ENCODE measurements around the gene C1QTNF9.

The C1QTNF9 gene

DNA sequence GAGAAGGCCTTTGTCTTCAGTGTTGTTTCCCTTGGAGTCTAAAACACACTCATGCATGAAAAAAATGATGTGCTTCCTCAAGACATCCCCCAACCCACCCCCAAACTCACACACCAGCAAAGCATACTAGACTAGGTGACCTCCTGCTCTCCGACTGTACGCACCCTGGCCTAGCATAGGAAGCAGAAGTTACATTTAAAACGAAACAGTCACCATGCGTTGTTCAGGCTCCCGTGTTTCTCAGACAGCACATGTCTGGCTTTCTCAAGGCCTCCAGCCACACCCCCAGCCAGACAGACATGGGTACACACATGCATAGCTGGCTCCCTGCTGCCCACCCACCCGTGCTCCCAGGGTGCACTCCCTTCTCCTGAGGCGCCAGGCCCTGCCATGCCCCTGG, 28.7 kb upstream of the C1QTNF9 start:
- intact Hi-C loops (cut with DNase I), result no loop called here
- DNase-seq, result peak in 21 of 42 donors; percentile 27 to 70 (median 48)

DNA sequence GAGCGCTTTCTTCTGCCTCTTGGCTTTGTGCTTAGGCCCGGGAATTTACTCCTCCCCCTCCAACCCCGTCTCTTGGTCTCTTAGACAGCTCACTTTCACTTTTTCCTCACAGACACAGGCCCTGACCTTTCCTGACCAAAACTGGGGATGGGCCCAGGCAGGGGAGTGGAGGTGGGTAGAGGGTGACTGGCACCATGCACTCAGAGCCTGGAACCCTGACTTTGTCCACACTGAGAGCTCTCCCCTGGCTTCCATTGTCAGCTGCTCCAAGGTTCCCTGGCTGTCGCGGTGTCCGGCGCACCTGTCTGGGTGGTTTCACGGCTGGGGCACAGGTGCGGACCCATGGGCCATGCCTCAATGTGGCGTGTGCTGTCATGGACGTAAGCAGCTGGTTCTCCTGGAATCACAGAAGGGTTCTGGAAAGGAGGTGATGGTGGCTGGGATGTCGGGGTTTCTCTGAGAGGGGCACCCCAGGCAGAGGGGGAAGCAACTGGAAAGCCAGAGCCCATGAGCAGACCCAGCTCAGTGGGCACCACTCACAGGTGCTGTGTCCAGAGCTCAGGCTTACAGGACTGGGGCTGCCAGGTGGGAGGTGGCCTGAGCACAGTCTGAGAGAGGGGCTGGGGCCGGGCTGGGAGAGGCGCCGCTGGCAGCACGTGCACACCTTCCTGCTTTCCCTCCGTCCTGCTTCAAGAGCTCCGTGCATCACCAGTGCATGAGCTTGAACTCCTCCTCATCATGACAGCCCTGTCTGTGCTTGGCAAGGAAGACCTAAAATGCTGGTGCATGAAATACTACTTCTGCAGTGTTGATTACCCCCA, 28.0 kb upstream of the C1QTNF9 start:
- no peak for DNase-seq
- intact Hi-C loops (cut with DNase I), result no loop called here

DNA sequence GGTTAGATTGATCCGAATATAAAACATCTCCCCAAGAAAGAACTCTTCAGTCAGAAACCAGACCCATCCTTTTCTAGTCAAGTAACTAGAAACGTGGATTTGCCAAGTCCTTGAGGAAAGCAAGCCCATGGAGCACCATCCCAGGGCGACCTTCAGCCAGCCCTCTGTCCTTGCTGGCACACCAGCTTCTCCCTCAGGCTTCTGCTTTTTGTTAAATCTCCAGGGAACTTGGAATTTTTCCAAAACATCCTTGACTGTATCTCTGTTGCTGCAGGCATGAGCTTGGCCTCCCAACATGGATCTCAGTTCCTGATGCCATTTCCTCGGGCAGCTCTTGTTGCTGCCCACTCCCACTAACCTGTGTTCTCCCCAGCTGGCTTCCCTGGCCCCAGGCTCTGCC, 27.1 kb upstream of the C1QTNF9 start:
- intact Hi-C loops (cut with DNase I), result no loop called here
- no peak for DNase-seq

DNA sequence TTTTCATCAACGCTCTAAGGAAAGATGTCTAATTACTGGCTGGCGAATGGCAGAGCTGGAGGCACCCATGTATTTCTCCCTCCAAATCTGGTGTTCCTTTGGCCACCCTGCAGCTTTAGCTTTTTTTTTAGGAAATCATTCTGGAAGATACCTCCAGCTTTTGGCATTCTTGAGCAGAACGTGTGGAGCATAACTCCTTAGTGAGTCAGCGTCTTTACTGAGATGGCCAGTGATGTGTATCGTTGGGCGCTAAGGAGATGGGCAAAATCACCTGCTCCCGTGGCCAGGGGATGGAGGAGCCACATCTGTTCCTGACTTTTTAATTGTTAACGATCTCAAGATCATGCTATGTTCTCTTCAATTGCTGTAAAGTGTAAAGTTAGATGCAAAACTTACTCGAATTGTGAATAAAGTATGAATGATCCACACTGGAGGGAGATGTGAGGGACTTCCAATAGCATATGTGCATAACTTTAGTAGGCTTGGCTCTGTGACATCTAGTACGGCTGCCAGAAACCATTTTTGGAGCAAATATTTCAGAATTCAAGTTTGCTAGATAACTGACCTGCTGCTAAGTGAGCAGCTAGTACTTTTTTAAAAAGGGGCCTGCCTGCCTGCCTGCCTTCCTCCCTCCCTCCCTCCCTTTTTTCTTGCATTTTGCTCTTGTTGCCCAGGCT, 24.4 kb upstream of the C1QTNF9 start:
- DNase-seq, result no peak
- intact Hi-C loops (cut with DNase I), result no loop called here

DNA sequence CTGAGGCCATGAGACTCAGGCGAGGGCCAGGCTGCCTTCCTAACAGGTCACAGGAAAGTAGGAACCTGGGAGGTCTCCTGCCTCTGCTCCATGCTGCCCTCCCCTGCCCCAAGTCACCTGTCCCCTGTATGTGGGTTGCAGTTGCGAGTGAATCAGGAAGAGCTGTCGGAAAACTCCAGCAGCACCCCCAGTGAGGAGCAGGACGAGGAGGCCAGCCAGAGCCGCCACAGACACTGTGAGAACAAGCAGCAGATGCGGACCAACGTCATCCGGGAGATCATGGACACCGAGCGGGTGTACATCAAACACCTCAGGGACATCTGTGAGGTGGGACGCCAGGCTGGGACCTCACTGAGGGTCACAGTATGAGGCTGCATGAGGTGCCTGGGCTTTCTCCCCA, 22.8 kb upstream of the C1QTNF9 start:
- intact Hi-C loops (cut with DNase I), result no loop called here
- DNase-seq, result no peak

DNA sequence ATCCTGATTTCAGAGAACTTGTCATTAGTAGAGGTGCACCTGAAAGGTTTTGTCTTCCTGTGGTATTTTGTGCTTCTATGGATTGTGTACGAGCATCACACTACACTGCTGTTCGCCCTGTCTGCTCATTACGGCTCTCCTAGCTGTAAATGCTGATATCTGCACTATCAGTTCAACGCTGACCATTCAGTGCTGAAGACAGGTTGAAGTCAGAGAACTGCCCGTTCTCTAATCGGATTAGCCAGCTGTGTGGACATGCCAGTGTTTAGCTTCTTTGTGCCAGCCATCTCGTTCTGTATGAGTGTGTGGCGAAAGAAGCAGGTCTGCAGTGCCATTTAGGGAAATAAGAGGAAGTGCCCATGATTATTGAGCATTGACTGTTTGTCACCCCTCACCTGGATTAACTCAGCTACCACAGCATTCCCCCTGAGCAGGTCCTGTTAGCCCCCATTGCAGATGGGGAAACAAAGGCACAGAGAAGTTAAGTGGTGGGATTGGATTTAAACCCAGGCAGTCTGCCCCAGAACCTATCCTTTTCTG, 21.6 kb upstream of the C1QTNF9 start:
- DNase-seq, result no peak
- intact Hi-C loops (cut with DNase I), result no loop called here

DNA sequence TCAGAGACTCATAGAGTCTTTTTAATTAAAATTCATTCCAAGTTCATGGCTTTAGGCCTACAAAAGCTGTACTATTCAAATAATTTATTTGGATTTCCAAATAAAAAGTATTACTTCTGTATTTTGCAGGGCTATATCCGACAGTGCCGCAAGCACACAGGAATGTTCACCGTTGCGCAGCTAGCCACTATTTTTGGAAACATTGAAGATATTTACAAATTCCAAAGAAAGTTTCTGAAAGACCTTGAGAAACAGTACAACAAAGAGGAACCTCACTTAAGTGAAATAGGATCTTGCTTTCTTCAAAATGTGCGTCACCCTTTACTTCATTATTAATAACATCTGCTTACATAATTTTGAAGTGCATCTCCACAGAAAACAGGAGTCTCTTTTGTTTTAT, 20.5 kb upstream of the C1QTNF9 start:
- intact Hi-C loops (cut with DNase I), result no loop called here
- DNase-seq, result no peak

DNA sequence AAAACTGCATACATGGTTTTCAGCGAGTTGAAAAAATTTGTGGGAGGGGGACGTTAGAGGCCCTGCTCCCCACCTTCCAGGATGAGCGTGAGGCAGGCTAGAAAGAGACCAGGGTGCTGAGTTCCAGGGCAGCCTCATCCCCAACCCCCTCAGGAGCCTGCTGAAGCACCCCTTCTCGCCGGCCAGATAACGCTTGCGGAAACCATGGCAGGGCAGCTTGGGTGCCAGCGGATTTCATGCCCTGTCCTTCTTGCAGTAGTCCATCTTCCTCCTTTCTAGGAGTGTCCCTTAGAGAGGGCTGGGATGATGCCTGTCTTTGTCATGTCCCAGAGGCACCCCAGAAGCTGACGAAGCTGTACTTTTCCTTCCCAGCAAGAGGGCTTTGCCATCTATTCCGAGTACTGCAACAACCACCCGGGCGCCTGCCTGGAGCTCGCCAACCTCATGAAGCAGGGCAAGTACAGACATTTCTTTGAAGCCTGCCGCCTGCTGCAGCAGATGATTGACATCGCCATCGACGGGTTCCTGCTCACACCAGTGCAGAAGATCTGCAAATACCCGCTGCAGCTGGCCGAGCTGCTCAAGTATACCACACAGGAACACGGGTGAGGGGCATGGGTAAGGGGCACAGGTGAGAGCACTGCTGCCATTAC, 19.0 kb upstream of the C1QTNF9 start:
- intact Hi-C loops (cut with DNase I), result no loop called here
- peak in 2 of 42 donors; percentile 41 to 60 for DNase-seq

DNA sequence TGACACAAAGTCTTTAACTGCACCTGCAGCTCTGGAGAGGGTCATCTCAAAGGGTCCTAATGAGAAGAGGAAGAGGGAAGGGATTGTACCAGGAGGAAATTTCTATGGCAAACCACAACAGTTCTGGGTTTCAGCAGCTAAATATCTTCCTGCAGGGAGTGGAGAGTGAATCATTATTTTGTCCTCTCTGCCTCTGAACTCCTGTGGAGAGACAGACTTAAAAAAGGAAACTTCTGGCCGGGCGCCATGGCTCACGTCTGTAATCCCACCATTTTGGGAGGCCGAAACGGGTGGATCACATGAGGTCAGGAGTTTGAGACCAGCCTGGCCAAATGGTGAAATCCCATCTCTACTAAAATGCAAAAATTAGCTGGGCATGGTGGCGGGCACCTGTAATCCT, 16.9 kb upstream of the C1QTNF9 start:
- intact Hi-C loops (cut with DNase I), result no loop called here
- DNase-seq, result no peak

DNA sequence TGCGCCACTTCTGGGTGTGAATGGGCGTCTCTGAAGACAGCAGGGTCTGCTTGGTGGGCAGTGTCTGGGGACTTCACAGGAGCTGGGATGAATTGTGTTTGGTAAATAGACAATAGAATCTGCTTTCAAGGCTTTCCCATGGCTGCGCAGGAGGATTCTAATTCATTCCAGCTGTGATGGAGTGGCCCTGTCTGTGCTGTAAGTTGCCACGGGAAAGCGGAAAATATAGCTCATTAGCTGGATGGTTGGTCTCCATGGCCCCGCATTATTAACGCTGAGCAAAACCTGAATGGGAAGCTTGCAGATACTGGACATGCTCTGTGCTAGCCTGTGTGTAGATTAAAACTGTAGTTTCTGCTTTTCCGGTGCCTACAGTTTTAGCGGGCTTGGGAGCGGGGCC, 15.6 kb upstream of the C1QTNF9 start:
- no peak for DNase-seq
- intact Hi-C loops (cut with DNase I), result no loop called here

DNA sequence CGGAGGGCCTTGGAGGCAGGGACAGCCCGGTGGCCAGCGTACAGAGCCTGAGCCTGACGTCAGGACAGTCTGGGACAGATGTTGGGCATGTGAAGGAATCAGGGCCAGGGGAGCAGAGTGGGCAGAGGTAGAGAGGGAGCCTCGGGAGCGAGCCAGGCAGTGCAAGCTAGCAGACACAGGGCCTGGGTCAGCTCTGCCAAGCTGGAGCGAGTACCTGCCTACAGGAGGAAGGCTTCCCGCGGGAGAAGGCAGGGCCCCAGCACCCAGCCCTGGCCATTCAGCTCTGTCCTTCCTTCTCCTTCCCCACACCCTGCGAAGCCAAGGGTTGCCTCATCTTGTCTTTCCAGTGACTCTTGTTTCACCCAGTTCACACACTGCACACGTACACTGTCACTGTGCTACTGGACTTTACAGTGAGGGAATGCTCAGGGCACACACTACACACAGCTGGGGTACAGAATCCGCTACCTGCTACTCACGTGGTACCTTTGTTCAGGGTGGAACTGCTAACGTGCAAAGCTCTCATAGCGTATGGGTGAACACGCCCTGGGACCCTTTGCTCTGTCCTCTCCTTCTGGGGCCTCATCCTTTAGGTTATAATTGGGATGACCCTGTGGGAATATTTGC, 9.8 kb upstream of the C1QTNF9 start:
- intact Hi-C loops (cut with DNase I), result no loop called here
- no peak for DNase-seq

DNA sequence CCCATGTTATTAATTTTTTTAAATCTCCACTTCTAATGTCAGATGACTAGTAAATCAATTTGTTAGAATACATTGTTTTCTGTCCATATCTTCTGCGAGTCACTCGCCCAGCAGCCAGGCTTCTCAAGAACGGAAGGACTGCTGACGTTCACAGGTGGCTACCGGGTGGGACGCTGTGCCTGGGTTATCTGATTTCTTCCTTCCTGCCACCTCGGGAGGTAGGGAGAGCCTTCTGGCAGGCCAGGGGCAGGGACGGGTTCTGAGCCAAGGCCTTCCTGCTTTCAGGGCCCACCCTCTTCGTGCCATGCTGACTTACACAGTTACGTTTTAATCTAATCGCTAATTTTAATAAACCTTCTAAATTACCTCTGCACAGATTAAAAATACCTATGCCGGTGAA, 7.9 kb upstream of the C1QTNF9 start:
- DNase-seq, result peak in 1 of 42 donors; percentile 35
- intact Hi-C loops (cut with DNase I), result no loop called here

DNA sequence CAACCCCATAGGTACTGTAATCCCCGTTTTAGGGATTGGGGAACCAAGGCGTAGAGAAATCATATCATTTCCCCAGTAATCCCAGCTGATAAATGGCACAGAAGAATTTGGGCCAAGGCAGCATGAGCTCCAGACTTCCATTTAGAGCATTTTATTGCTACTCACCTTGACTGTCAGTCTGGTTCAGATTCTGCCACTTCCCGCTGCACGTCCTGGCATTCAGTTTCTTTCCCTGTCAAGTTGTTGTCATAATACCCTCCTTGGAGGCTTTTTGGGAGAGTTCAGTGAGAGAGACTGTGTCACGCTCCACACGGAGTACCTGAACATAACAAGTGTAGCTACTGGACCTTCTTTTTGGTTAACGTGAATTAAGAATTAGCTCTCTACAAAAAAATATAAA, 7.5 kb upstream of the C1QTNF9 start:
- DNase-seq, result peak in 1 of 42 donors; percentile 32
- intact Hi-C loops (cut with DNase I), result no loop called here

DNA sequence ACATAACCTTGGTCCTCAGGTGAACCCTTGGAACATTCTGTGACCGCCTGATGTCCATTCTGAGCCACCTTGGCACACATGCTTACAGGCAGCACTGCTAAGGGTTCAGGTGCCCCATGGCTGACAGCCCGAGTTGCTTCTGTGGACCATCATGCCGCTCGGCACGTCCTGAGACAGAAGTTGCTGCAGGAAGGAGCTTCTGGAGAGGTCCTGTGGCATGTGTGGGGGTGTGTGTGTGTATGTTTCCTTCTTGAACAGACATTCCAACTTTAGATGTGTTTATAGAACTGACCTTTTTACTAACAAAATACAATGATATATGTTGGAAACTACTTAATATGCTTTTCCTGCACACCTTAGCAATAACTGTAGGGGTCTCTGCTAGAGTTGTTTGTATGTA, 4.8 kb upstream of the C1QTNF9 start:
- peak in 1 of 42 donors; percentile 33 for DNase-seq
- intact Hi-C loops (cut with DNase I), result no loop called here

DNA sequence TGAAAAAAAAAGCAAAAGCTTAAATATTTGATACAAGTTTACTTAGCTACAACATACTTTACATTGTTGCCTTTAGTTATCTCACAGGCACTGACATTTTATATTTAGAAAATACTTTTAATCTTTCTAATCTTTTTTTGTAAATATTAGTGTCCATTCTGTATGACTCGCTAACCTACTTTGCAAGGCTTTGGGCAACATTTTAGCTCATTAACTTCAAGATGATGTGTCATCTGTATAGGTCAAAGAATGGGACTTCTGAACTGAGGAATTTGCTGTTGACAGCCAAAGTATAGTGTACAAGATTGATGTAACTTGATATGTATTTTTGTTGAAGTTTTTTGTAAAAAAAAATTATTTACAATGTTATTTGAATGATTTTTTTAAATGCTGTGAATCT, 2.7 kb upstream of the C1QTNF9 start:
- no peak for DNase-seq
- intact Hi-C loops (cut with DNase I), result no loop called here

DNA sequence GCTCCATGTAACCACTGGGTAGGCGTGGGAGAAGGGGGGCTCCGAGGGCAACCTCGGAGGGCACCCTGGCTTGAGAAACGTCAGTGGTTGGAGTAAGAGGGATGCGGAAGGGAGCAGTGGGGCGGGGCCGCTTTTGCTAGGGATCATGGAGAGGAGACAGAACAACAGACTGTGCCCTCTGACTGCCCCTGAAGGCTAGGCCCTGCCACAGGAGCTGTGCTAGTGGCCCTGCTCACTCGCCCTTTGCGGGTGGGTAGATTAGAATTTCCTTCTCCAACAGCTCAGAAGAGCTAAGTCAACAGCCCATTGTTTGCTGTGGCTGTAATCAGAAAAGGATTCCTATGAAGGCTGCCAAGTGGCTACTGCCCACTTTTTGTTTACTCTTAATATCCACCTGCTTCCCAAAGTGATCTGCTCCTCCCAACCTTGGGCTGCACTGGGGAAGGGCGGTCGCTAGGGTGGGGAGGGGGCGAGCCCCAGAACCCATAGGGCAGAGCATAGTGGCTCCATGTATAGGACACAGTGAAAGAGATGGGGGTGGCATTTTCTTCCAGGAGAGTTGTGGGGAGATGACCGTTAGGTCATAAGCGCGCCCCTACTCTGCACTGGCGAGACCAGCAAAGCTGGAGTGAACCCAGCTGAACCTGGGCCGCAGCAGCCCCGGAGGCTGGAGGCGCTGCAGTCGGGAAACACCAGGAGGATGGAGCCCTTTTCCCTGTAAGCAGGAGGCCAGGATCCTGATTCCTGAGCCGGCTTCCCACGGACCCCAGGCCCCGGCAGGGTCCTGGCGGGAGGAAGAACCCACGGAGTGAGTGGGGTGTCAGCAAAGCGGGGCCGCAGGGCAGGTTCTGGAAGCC, 1.9 kb upstream of the C1QTNF9 start:
- no peak for DNase-seq
- intact Hi-C loops (cut with DNase I), result no loop called here

DNA sequence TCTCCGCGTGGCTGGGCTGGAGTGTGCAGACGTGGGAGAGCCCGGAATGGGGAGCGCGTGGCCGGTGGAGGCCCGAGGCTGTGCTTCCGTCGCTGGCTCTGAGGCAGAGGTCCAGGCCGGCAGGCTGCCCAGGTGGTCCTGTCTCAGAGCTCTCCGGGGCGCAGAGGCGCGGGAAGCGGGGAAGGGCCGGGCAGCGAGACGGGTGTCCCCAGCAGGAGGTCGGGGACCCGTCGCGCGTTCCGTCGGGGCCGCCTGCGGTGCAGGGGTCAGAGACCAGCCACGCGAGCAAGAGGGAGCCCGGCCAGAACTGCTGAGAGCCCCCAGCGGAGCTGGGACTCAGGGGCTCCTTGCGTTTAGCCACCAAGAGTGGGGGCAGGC, 1.3 kb upstream of the C1QTNF9 start:
- no peak for DNase-seq
- intact Hi-C loops (cut with DNase I), result no loop called here

DNA sequence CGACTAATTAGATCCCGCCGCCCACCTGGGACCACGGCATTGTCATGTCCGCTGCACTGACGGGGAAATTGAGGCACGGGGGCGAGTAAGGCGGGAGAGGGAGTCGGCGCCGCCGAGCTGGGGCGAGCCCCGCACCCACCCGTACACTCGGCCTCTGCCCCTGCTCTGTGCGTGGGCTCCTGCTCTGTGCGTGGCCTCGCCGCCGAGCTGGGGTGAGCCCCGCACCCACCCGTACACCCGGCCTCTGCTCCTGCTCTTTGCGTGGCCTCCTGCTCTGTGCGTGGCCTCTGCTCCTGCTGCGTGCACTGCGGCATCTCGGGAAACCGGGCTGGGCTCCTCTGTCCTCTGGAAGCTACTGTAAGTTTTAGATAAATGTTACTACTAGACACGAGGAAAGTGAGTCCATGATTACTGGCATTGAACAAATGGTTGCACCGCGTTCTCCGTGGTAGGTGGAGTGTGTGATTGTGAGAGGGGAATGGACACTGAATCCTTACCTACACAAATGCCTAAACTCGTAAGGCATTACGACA, 826 bp upstream of the C1QTNF9 start:
- intact Hi-C loops (cut with DNase I), result no loop called here
- DNase-seq, result peak in 6 of 42 donors; percentile 14 to 44 (median 36)

DNA sequence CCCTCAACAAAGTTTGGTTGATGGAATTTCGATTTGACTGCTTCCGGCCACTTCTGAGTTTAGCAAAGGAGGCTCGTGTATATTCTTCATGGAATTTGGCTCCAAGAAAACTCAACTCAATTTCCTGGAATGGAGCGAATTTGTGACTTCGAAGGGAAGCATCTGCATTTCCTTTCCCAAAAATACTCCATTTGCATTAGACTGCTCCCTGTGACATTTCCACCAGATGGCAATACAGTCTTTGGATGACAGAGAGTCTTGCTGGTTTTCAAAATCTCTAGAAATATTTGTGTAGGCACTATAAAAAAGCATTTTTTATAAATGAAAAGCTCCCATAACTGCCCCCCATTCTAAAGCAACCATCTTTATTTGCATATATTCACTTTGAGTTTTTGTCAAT, 4.1 kb downstream of the C1QTNF9 start:
- DNase-seq, result no peak
- intact Hi-C loops (cut with DNase I), result no loop called here
